HG03354 (cell line): Measurements from ENCODE around the gene SYTL3.
"Not testable (repeated sequence)": the region's sequence is repeated elsewhere in the genome, so short reads cannot be mapped to it uniquely, and the experiment has no call there.

Experiments
- ATAC-seq: cut with Tn5 transposase; IDR thresholded peaks from one replicate; pipeline ENCODE4 v1.9.1; 2021; ENCODE audit warnings: mild to moderate bottlenecking; ENCODE audit not compliant: unreplicated experiment, poor library complexity, severe bottlenecking

SYTL3 gene

GRCh38 chr6:158636778-158637177, 13.1 kb upstream of the SYTL3 start:
- ATAC-seq = no peak

- no peak for ATAC-seq
Observed at GRCh38 chr6:158638324-158638854, 11.5 kb upstream of the SYTL3 start.

- no peak for ATAC-seq
Observed at GRCh38 chr6:158639056-158639455, 10.8 kb upstream of the SYTL3 start.

- no peak for ATAC-seq
Observed at GRCh38 chr6:158640519-158640918, 9.3 kb upstream of the SYTL3 start.

GRCh38 chr6:158642097-158642601, 7.7 kb upstream of the SYTL3 start:
- no peak for ATAC-seq

- ATAC-seq = no peak
Observed at GRCh38 chr6:158643836-158644230, 6.0 kb upstream of the SYTL3 start.

GRCh38 chr6:158644231-158645063, 5.4 kb upstream of the SYTL3 start, which contains the start of gene DYNLT1:
TSS of gene DYNLT1 (minus strand) at chr6:158644743. CDS start at chr6:158644708, 35 bp downstream.
- peak; percentile 64 for ATAC-seq

GRCh38 chr6:158645064-158646022, 4.5 kb upstream of the SYTL3 start:
- ATAC-seq = no peak

GRCh38 chr6:158646023-158646910, 3.6 kb upstream of the SYTL3 start:
- ATAC-seq = no peak

GRCh38 chr6:158647501-158647900, 2.4 kb upstream of the SYTL3 start:
- ATAC-seq = no peak

GRCh38 chr6:158648682-158649131, 1.1 kb upstream of the SYTL3 start:
- ATAC-seq = peak; percentile 21

- not testable (repeated sequence) for ATAC-seq
Observed at GRCh38 chr6:158651981-158652737, 2.3 kb downstream of the SYTL3 start.

GRCh38 chr6:158653577-158654354, 3.9 kb downstream of the SYTL3 start:
- ATAC-seq = peak; percentile 49

GRCh38 chr6:158654498-158654897, 4.6 kb downstream of the SYTL3 start:
- ATAC-seq = no peak

GRCh38 chr6:158654960-158655489, 5.2 kb downstream of the SYTL3 start:
- no peak for ATAC-seq

GRCh38 chr6:158655569-158656450, 6.0 kb downstream of the SYTL3 start:
- no peak for ATAC-seq
